IMR-90 (cell line): ENCODE results near the gene HOXA2. TPM values are rescaled to one million over a fixed set of nuclear protein-coding genes. Genes with fewer than 3 reads are reported as not detected.

Experiments
- ATAC-seq: fragments of 200-7000 bp; cut with Tn5 transposase; 2 replicates; pipeline ENCODE4 v1.9.1; 2020; ENCODE audit warnings: low read depth, mild to moderate bottlenecking, moderate library complexity
- BruUV-seq: library from RNA; stranded (reverse); fragments of 400-500 nt; replicated peaks from 2 replicates; lab custom pipeline; 2021; lab: Mats Ljungman, UMichigan
- CTCF ChIA-PET: fragments of 300-600 bp; formaldehyde crosslinking; extraction: SDS; loops from one replicate; lab custom pipeline; 2021; ENCODE audit warnings: antibody characterized with exemption; lab: Yijun Ruan, JAX
- POLR2A ChIA-PET: fragments of 300-600 bp; sonication (Branson Sonifier 250); formaldehyde crosslinking; loops from one replicate; lab custom pipeline; 2022; ENCODE audit warnings: antibody characterized with exemption; ENCODE audit not compliant: unreplicated experiment; lab: Charles Lee
- DNase-seq: peaks from one replicate; pipeline ENCODE4 v3.0.0; 2013
- H2AFZ ChIP-seq: replicated peaks from 2 replicates; pipeline ENCODE3; 2013; ENCODE audit warnings: low read length, mild to moderate bottlenecking; ENCODE audit not compliant: poor library complexity
- H2AK5ac ChIP-seq: 2 replicates; pipeline ENCODE4 v1.6.1; 2013; ENCODE audit warnings: low read depth, low read length, inconsistent platforms
- H2AK9ac ChIP-seq: replicated peaks from 2 replicates; pipeline ENCODE3; 2013; ENCODE audit warnings: mild to moderate bottlenecking, low read depth, low read length, moderate library complexity; ENCODE audit not compliant: poor library complexity
- H2BK120ac ChIP-seq: 2 replicates; pipeline ENCODE4 v1.6.1; 2013; ENCODE audit warnings: low read depth, low read length, inconsistent platforms
- H2BK15ac ChIP-seq: 3 replicates; pipeline ENCODE4 v1.6.1; 2013; ENCODE audit warnings: low read depth, low read length, inconsistent platforms
- H2BK20ac ChIP-seq: 2 replicates; pipeline ENCODE4 v1.6.1; 2013; ENCODE audit warnings: low read depth, mild to moderate bottlenecking, inconsistent platforms, low read length, moderate library complexity
- H2BK5ac ChIP-seq: 2 replicates; pipeline ENCODE4 v1.6.1; 2013; ENCODE audit warnings: mild to moderate bottlenecking, low read depth, low read length, inconsistent platforms; ENCODE audit not compliant: poor library complexity, severe bottlenecking
- H3K14ac ChIP-seq: replicated peaks from 2 replicates; pipeline ENCODE4 v1.6.1; 2013; ENCODE audit warnings: low read depth, low read length, inconsistent platforms
- H3K18ac ChIP-seq: 2 replicates; pipeline ENCODE4 v1.6.1; 2013; ENCODE audit warnings: low read depth, low read length, control low read depth
- H3K23ac ChIP-seq: 2 replicates; pipeline ENCODE4 v1.6.1; 2013; ENCODE audit warnings: low read depth, low read length, inconsistent platforms
- H3K27ac ChIP-seq: 2 replicates; pipeline ENCODE4 v1.5.1; 2013; ENCODE audit warnings: mild to moderate bottlenecking, control low read depth, low read length; ENCODE audit not compliant: insufficient read depth
- H3K27me3 ChIP-seq: 2 replicates; pipeline ENCODE4 v1.6.1; 2013; ENCODE audit warnings: low read length; ENCODE audit not compliant: control insufficient read depth, insufficient read depth
- H3K36me3 ChIP-seq: 2 replicates; pipeline ENCODE4 v1.6.1; 2013; ENCODE audit warnings: low read length, mixed read lengths; ENCODE audit not compliant: control insufficient read depth, insufficient read depth
- H3K4ac ChIP-seq: 2 replicates; pipeline ENCODE4 v1.6.1; 2013; ENCODE audit warnings: low read depth, low read length, inconsistent platforms
- H3K4me1 ChIP-seq: 2 replicates; pipeline ENCODE4 v1.6.1; 2013; ENCODE audit warnings: low read length, mixed read lengths; ENCODE audit not compliant: control insufficient read depth, insufficient read depth
- H3K4me2 ChIP-seq: 2 replicates; pipeline ENCODE4 v1.6.1; 2013; ENCODE audit warnings: low read depth, mild to moderate bottlenecking, control low read depth, low read length, moderate library complexity
- H3K4me3 ChIP-seq: 2 replicates; pipeline ENCODE4 v1.5.1; 2013; ENCODE audit warnings: low read depth, mild to moderate bottlenecking, control low read depth, low read length, moderate library complexity; ENCODE audit not compliant: insufficient read depth
- H3K56ac ChIP-seq: 2 replicates; pipeline ENCODE4 v1.6.1; 2013; ENCODE audit warnings: low read length, inconsistent platforms; ENCODE audit not compliant: insufficient read depth; ENCODE audit errors: extremely low read depth
- H3K79me1 ChIP-seq, 2 experiments: 2 replicates each; pipeline ENCODE4 v1.6.1; 2013; ENCODE audit warnings: low read length in 2 of 2, inconsistent platforms in 1 of 2, low read depth in 1 of 2
- H3K9ac ChIP-seq: 2 replicates; pipeline ENCODE4 v1.6.1; 2013; ENCODE audit warnings: low read depth, low read length, control low read depth
- H3K9me1 ChIP-seq: 2 replicates; pipeline ENCODE4 v1.6.1; 2013; ENCODE audit warnings: low read length, inconsistent platforms; ENCODE audit not compliant: insufficient read depth
- H3K9me3 ChIP-seq: 2 replicates; pipeline ENCODE4 v1.6.1; 2013; ENCODE audit warnings: low read length; ENCODE audit not compliant: control insufficient read depth, insufficient read depth
- H4K20me1 ChIP-seq: 2 replicates; pipeline ENCODE4 v1.6.1; 2013; ENCODE audit warnings: low read length, inconsistent platforms; ENCODE audit not compliant: insufficient read depth
- H4K5ac ChIP-seq: 2 replicates; pipeline ENCODE4 v1.6.1; 2013; ENCODE audit warnings: mild to moderate bottlenecking, low read depth, low read length, control low read depth
- H4K8ac ChIP-seq, 2 experiments: 2 replicates each; pipeline ENCODE4 v1.6.1; 2013; ENCODE audit warnings: low read depth in 2 of 2, low read length in 2 of 2, control low read depth in 1 of 2, inconsistent platforms in 1 of 2
- H4K91ac ChIP-seq: 2 replicates; pipeline ENCODE4 v1.6.1; 2013; ENCODE audit warnings: low read depth, low read length, inconsistent platforms; ENCODE audit not compliant: insufficient read depth
- CEBPB ChIP-seq: IDR thresholded peaks from 2 replicates; pipeline ENCODE4 v1.6.1; 2012; ENCODE audit warnings: low read depth, low read length, improper control_type of control experiment
- FOS ChIP-seq: fragments of 150-350 bp; IDR thresholded peaks from 2 replicates; pipeline ENCODE4 v1.6.1; 2016; ENCODE audit warnings: low read depth, low read length
- MAFK ChIP-seq: IDR thresholded peaks from 2 replicates; pipeline ENCODE4 v1.6.1; 2012; ENCODE audit warnings: low read depth, low read length, improper control_type of control experiment
- MAZ ChIP-seq: IDR thresholded peaks from 2 replicates; pipeline ENCODE4 v1.6.1; 2012; ENCODE audit warnings: low read depth, mild to moderate bottlenecking, low read length, improper control_type of control experiment, moderate library complexity, borderline replicate concordance
- MXI1 ChIP-seq: IDR thresholded peaks from 2 replicates; pipeline ENCODE4 v1.6.1; 2012; ENCODE audit warnings: low read depth, mild to moderate bottlenecking, low read length, moderate library complexity, borderline replicate concordance
- NFE2L2 ChIP-seq: fragments of 150-350 bp; IDR thresholded peaks from 2 replicates; pipeline ENCODE4 v1.6.1; 2016; ENCODE audit warnings: low read depth, mild to moderate bottlenecking, low read length
- POLR2A ChIP-seq: IDR thresholded peaks from 2 replicates; pipeline ENCODE4 v1.6.1; 2012; ENCODE audit warnings: mild to moderate bottlenecking, low read depth, low read length
- RAD21 ChIP-seq: IDR thresholded peaks from 2 replicates; pipeline ENCODE4 v1.6.1; 2012; ENCODE audit warnings: low read length, improper control_type of control experiment
- RFX5 ChIP-seq: IDR thresholded peaks from 2 replicates; pipeline ENCODE4 v1.8.0; 2012; ENCODE audit warnings: low read depth, mild to moderate bottlenecking, low read length, moderate library complexity
- WGBS, 2 experiments: methylation state at CpG; one replicate each; pipeline versions ENCODE4 v1.1.5 to v1.1.7; 2013; ENCODE audit warnings: missing lambda C conversion rate in 2 of 2; ENCODE audit not compliant: insufficient read length in 1 of 2; ENCODE audit errors: extremely low coverage in 2 of 2; 5-methylcytosine and 5-hydroxymethylcytosine counted together
- dilution Hi-C: fragments of 300-500 bp; cut with HindIII; formaldehyde crosslinking; loops from one replicate; pipeline ENCODE4 v1.14.3; 2018; ENCODE audit warnings: low sequenced_read_pairs; ENCODE audit not compliant: unreplicated experiment
- in situ Hi-C: fragments of 300-500 bp; cut with MboI; formaldehyde crosslinking; loops from 3 replicates; pipeline ENCODE4 v1.14.3; 2019; ENCODE audit warnings: low sequenced_read_pairs, inconsistent platforms, mixed read lengths
- intact Hi-C: fragments of 100-400 bp; cut with micrococcal nuclease; formaldehyde crosslinking; loops from 2 replicates; pipeline ENCODE4 v1.10.0; 2022
- polyA plus RNA-seq, 3 experiments: library from polyadenylated mRNA; depleted of rRNA; stranded (reverse); fragments of >200 nt; gene quantifications; 2 replicates each; pipeline ENCODE4 v1.2.3, GENCODE V29; 2012; ENCODE audit warnings: low replicate concordance in 1 of 3
- total RNA-seq: library from RNA; depleted of rRNA; stranded (reverse); fragments of >200 nt; gene quantifications from 2 replicates; pipeline ENCODE4 v1.2.3, GENCODE V29; 2012
- TF ChIP-seq, protein P1 (sequence below): fragments of 150-350 bp; IDR thresholded peaks from 2 replicates; pipeline ENCODE4 v1.6.1; 2017; ENCODE audit warnings: mild to moderate bottlenecking, antibody characterized with exemption, low read length, low read depth
- TF ChIP-seq, protein P2 (sequence below): fragments of 150-350 bp; IDR thresholded peaks from 2 replicates; pipeline ENCODE4 v1.6.1; 2016; ENCODE audit warnings: low read depth, mild to moderate bottlenecking, low read length, moderate library complexity, borderline replicate concordance

Gene HOXA2
- total and polyA plus RNA-seq, 2 of the 4 experiments (the other 2 are of a cell fraction): 1.6 to 3.9 TPM

DNA sequence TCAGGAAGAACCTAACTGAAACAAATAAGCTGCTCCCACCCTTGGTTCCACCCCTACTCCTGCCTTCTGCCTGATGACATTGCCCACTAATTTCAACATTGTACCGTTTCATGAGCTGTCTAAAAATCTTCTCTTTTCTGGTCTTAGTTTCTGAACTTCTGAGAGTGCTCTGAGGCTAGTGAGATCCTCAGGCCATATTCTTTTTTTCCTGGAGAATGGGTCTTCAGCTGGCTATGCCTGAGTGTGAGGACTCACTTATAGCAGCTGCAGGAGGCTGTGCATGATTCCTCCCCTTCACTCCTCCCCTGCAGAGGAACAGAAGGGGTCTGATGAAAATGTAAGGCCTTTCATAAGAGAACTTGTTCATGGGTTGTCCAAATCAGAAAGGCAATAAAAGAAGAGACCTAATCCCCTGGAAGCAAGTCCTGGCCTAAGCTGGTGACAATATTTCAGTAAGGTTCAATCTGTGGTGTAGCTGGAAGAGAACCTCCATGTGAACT is 17.0 kb upstream of the HOXA2 start (continued):
- no peak for TF ChIP-seq RFX5

DNA sequence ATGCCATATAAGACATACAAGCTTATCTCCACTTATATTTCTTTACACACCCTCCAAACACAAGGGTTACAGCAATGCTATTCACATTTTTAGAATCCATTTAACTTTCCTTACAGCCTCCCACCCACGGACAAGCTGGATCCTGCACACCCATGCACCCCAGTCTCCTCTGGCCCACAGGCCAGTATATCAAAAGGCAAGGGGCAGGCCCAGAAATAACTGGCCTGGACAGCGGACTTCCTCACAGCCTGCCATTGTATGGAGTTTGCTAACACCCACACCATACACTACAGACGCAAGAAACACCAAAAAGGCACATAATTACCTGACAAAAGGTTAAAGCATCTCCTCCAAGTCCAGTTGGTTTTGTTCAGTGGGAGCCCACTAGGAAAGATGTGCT is 16.1 kb upstream of the HOXA2 start:
- DNase-seq (no peak), ATAC-seq (peak; percentile 2)
- peak overlapping the region; percentile 36 for H2AFZ ChIP-seq
- peaks cover 10% of the 10 kb centered on the region for H4K20me1 ChIP-seq
- no peaks in the 10 kb centered on the region for H3K9me3 ChIP-seq
- peak overlapping the region; percentile 86 for H3K18ac ChIP-seq
- H3K14ac ChIP-seq: peak overlapping the region; percentile 76
- peak overlapping the region; percentile 71; the same call in 1 of the 2 replicates for H3K4me3 ChIP-seq
- no peaks in the 10 kb centered on the region for H3K27me3 ChIP-seq
- H3K79me1 ChIP-seq: peaks cover 0 to 40% of the 10 kb centered on the region in 2 experiments; a peak in 3 of 4 replicates
- peak overlapping the region; percentile 78 for H2BK20ac ChIP-seq
- peaks cover 7% of the 10 kb centered on the region; the same call in 1 of the 2 replicates for H3K9me1 ChIP-seq
- H3K23ac ChIP-seq: peak overlapping the region; percentile 89
- H2BK5ac ChIP-seq: peak overlapping the region; percentile 80
- intact Hi-C loops (no loop called here), dilution Hi-C loops (no loop called here), in situ Hi-C loops (no loop called here)
- peaks cover 28% of the 10 kb centered on the region for H3K4me1 ChIP-seq
- CTCF ChIA-PET: no interaction called here
- peak overlapping the region; percentile 69 for H4K91ac ChIP-seq
- H3K56ac ChIP-seq: peak overlapping the region; percentile 83
- BruUV-seq: no TSS peak
- H3K36me3 ChIP-seq: peaks cover 9% of the 10 kb centered on the region; the same call in 1 of the 2 replicates
- 17% methylated on average over 1 of the region's 3 CpGs; no CpG with 5 or more reads in 1 of the 2 experiments for WGBS, 2 experiments
- peak overlapping the region; percentile 39; the same call in 1 of the 3 replicates for H2BK15ac ChIP-seq
- H3K4me2 ChIP-seq: peak overlapping the region; percentile 78
- H3K9ac ChIP-seq: peak overlapping the region; percentile 8
- H4K5ac ChIP-seq: peak overlapping the region; percentile 24
- H3K27ac ChIP-seq: peak overlapping the region; percentile 74
- TF ChIP-seq MAZ (no peak), MAFK (no peak), NFE2L2 (no peak), FOS (no peak), POLR2A (no peak), MXI1 (no peak), RFX5 (no peak), CEBPB (no peak), RAD21 (no peak)
- TF ChIP-seq, protein P1, sequence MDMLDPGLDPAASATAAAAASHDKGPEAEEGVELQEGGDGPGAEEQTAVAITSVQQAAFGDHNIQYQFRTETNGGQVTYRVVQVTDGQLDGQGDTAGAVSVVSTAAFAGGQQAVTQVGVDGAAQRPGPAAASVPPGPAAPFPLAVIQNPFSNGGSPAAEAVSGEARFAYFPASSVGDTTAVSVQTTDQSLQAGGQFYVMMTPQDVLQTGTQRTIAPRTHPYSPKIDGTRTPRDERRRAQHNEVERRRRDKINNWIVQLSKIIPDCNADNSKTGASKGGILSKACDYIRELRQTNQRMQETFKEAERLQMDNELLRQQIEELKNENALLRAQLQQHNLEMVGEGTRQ: no peak
- TF ChIP-seq, protein P2, sequence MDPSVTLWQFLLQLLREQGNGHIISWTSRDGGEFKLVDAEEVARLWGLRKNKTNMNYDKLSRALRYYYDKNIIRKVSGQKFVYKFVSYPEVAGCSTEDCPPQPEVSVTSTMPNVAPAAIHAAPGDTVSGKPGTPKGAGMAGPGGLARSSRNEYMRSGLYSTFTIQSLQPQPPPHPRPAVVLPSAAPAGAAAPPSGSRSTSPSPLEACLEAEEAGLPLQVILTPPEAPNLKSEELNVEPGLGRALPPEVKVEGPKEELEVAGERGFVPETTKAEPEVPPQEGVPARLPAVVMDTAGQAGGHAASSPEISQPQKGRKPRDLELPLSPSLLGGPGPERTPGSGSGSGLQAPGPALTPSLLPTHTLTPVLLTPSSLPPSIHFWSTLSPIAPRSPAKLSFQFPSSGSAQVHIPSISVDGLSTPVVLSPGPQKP: no peak
- H2AK5ac ChIP-seq: peak overlapping the region; percentile 56; the same call in 1 of the 2 replicates
- peak overlapping the region; percentile 47 for H2AK9ac ChIP-seq
- H2BK120ac ChIP-seq: peak overlapping the region; percentile 39
- POLR2A ChIA-PET: interaction anchor here (0.7 kb wide), 1 partner anchor 18 kb away, joined by 3 read pairs; no protein-coding TSS in a partner anchor
- peak overlapping the region; percentile 87 for H3K4ac ChIP-seq
- H4K8ac ChIP-seq: peak overlapping the region in 1 of 2 experiments; percentile 32; a peak in 3 of 4 replicates
